NCI-H1694 treated with DMSO at 0.1 percent for 48 hours (cell line): ENCODE measurements around the gene E2F7.

ENCODE experiments used
- DNase-seq: peaks from one replicate; lab custom pipeline; 2025; lab: John Stamatoyannopoulos, UW

Gene E2F7

DNA sequence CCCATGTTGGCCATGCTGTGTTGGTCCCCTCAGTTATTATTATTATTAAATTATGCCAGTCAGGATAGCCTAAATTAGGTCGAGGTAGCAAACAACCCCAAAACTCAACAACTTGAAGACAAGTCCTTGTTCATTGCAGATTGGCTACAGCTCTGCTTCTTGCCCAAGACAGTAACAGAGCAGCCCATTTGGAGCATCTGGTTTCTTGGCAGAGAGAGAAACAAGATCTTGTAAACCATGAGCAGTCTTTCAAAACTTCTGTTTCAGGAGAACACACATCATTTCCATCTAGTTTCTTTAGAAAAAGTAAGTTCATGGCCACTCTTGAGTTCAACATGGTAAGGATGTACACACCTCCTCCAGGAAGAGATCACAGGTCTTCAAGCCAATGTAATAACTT is 52.3 kb downstream of the E2F7 start:
- no peak for DNase-seq

DNA sequence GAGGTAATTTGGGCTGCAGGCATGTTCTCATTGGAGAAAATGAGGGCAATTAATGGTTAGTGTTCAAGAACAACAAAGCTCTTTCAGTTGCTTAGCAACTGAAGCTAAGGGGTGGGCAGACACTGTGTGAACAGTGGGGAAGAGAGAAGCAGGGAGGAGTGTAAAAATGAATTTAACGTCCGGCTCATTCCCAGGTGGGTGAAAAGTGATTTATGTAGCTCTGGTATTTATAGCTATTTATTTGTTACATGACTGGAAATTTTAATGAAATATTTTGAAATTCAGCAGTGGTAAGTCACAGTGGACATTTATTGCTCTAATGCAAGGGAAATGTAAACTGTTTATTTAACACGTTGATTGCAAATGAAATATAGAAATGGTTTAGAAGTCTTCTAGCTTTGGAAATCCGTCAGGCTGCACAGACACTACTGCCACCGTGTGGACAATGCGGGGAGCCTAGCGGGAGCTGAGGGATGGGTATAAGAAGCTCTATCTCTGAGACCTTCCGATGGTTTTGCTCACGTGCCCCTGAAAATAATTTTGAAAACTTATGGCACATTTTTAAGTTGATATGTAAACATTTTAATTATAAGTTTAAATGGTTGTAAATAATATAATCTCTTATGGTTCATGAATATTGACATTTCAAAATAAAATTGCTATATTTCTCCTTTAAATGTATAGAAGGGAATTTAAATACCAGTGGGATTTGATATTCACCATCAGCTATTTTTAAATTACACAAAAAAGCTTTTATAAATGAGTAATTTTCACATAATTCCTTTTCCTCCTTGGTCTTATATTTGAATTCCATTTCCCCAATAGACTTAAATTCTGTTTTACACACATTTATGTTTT is 54.4 kb downstream of the E2F7 start:
- peak; percentile 51 for DNase-seq

DNA sequence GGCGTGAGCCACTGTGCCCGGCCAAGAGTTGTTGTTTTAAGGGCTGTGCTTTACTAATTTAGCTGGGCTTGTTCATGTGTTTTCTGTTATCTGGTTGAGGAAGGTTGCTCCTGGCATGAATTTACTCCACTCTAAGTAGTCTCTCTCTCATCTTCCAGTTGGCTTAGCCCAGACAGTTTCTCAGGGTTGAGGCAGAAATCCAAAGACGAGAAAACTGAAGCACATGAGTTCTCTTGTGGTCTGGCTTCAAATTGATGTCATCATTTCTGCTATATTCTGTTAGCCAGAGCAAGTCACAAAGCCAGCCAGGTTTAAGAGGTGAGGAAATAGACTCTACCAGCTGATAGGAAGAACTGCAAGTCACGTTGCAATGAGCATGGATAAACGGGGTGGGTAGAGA is 57.9 kb downstream of the E2F7 start:
- DNase-seq = no peak

DNA sequence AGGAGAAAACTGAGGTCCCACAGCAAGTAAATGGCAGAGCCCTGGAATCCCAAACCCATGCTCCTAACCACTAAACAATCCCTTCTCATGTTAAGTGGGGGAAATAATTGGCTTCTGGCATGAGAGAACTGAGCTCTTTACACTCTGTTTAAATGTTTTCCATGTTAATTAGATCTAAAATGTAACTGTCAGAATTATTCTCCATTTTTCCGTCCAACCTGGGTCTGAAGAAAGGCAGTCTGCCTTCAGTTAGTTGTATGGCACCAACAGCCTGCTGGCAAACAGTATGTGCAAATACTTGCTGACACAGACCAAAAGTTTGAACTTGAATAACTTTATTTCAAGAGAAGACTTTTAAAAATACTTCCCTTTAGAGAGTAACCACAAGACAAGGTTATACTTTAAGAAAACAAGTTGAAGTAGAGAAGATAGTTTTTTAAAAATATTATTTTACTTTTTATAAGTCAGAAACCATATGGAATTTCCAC is 59.7 kb downstream of the E2F7 start:
- DNase-seq = no peak

DNA sequence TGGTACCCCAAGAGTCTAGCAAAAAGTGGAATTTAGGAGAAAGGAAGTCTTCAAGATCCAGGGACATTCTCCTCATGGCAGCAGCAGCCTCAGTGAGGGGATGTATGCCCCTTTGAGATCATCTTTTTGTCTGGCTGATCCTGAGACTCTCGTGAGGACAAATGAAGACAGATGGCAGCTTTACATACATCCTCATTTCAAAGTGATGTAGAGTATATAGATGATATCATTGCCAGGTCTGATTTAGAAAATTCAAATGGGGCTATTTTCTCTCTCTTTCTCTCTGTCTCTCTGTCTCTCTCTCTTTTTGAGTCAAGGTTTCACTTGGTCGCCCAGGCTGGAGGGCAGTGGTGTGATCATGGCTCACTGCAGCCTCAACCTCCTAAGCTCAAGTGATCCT is 61.5 kb downstream of the E2F7 start:
- DNase-seq = no peak

GRCh38 chr12:77003246-77003645 is 62.1 kb downstream of the E2F7 start:
- no peak for DNase-seq

GRCh38 chr12:77002382-77002781 is 63.0 kb downstream of the E2F7 start:
- DNase-seq = no peak

GRCh38 chr12:77001276-77001675 is 64.1 kb downstream of the E2F7 start:
- DNase-seq = no peak

DNA sequence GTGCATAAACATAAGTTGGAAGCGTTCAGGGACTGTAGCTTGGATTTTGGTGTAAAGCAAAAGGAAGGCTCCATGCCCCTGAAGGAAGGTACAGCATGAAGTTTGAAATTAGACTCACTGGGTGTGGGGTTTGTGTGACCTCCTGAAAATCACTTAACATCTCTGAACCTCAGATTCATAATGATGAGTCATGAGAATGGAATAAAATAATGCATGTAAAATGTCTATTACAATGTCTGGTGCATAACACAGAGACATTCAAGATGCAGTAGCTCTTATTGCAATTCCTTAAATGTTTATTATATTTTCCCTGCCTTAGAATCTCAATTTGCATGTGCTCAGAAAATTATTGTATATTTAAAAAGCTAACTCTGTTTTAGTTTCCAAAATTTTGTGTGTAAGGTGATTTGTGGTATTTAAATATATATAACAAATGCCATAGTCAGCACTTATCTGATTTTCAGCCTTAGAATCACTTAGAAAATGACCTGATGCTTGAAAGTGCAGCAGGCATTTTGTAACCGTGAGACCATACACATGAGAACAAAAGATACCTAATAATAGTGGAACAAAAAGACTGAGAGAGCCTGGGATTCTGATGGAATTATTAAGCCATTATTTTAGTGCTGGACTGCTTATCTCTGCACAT is 66.3 kb downstream of the E2F7 start:
- no peak for DNase-seq

GRCh38 chr12:76998386-76998785 is 67.0 kb downstream of the E2F7 start:
- no peak for DNase-seq

- DNase-seq = no peak
Measured at GRCh38 chr12:76997011-76997780, 68.2 kb downstream of the E2F7 start.

DNA sequence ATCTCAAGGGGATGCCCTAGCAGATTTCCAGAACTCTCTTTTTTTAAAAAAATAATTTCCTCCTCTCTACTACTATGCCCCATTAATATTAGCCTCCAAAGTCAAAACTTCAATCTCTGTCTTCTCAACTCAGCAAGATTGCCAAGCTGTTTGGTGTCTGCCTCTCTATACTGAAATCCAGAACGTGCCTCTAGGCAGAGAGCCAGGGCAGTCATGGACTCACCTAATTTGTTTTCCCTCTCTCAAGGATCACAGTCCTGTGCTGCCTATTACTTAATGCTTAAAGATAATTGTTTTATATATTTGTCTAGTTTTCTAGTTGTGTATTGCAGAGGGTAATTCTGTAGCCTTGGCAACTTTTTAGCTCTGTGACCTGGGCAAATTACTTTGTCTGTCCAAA is 74.7 kb downstream of the E2F7 start:
- no peak for DNase-seq

GRCh38 chr12:76984566-76984965 is 80.8 kb downstream of the E2F7 start:
- DNase-seq = no peak

DNA sequence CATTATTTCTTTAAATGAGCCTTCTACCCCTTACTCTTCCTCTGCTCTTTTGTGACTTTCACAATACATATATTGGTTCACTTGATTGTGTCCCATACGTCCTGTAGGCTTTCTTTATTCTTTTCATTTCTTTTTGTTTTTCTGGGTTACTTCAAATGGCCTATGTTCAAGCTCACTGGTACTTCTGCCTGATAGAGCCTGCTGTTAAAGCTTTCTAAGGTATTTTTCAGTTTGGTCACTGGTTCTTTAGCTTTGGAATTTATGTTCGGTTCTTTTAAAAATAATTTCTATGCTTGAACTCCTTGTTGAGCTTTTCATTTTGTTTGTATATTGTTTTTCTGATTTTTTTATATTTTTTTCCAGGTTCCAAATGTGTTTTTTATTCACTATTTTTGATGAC is 81.9 kb downstream of the E2F7 start:
- no peak for DNase-seq

- DNase-seq = no peak
Measured at GRCh38 chr12:76980196-76980595, 85.2 kb downstream of the E2F7 start.

- DNase-seq = no peak
Measured at GRCh38 chr12:76976777-76977382, 88.5 kb downstream of the E2F7 start.
